ENCODE data around the gene ICE2.
A peak's percentile ranks its signal among the peaks of the same experiment; 100 is the strongest.
"Not testable (repeated sequence)": the region's sequence is repeated elsewhere in the genome, so short reads cannot be mapped to it uniquely, and the experiment has no call there.

Gene ICE2

DNA sequence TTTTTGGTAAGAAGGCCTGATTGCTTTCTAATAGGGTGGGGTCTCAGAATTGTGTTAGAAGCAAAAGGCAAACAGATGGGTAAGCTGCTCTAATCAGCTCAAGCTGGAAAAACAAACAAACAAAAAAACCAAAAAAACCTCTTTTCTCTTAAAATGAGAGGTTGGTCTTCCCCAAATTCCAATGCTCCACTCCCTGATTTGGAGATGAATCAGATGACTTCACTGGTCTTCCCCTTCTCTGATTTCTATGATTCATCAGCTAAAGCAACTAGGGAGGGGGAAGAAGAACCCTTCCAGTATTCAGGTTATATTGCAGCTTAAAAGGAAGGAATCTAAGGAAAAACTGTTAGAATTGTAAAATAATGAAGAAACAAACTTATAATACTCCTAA, 71.5 kb downstream of the ICE2 start:
- DNase-seq, result peak in 3 of 4 experiments; percentile 59 to 82 (median 77)

DNA sequence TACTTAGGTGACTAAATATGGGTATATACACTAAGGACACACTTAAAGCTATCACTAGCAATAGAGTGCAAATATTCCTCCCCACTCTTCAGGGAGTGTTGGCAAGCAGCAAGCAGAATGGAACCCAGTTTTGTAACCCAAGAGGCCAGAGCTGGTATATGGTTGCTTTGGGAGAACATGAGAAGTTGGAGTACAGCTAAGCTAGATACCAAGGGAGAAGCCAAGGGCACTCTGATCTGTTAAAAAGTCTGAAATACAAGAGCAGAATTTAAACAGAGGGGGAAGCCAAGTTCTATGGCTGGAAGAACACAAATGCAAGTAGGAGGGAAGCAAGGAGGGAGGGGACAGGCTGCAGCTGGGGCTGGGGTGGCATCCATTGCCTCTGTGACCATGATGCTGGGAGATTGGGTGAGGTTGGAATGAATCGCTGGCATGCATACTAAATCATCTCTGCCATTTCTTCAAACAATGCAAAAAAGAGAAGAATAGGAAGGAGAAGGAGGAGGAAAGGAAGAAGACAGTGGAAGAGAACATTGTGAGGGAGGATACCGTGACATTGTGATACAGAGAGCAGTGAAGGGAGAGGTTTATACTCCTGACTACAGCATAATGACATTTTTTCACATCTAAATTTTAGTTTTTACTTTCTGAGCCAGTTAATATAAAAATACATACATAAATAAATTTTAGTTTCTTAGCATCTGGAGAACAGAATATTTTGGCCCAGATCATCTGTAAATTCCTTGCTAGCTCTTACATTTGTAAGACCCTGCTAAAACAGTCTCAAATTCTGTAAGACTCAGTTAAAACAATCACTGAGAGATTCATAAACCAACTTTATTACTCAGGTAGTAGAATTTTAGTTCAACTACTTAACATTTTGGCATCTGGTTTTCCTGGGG, 72.2 kb downstream of the ICE2 start:
- no peak for DNase-seq

DNA sequence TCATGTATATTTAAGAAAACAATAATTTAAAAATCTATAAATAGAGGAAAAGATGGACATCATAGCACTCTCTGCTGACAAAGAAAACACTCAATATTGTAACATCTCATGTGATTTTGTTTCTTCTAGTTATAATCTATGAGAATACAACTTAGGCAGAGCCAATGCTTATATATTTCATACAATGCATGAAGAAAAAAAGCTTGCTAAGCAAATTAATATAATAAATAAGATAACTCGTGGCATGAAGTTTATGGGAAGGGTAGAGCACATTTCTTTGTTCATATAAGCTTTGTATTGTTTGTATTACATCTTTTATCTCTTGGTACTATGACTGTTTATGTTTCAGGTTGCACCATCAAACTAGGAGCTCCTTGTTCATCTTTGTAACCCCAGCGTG, 73.5 kb downstream of the ICE2 start:
- DNase-seq, result no peak

DNA sequence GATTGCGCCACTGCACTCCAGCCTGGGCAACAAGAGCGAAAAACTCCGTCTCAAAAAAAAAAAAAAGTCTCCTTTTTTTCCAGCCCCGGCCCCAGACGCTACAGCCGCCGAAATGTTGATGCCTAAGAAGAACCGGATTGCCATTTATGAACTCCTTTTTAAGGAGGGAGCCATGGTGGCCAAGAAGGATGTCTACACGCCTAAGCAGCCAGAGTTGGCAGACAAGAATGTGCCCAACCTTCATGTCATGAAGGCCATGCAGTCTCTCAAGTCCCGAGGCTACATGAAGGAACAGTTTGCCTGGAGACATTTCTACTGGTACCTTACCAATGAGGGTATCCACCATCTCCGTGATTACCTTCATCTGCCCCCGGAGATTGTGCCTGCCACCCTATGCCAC, 74.6 kb downstream of the ICE2 start:
- not testable (repeated sequence) for DNase-seq

DNA sequence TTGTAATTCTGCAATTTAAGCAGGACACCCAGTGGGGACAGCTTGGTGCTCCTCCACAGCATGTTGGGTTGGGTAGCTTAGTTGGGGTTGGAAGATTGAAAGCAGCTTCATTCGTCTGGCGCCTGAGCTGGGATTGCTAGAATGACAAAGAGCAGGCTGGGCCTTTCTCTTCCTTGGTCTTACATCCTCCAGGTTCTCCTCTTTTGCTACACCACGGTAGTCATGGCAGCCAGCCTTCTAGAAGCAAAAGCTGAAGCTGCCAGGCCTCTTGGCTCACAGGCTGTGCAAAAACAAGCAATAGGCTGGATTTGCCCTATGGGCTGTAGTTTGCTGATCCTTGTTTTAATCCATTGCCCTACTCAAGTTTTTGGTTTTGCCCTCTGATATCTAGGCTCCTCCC, 78.0 kb downstream of the ICE2 start:
- DNase-seq, result no peak

DNA sequence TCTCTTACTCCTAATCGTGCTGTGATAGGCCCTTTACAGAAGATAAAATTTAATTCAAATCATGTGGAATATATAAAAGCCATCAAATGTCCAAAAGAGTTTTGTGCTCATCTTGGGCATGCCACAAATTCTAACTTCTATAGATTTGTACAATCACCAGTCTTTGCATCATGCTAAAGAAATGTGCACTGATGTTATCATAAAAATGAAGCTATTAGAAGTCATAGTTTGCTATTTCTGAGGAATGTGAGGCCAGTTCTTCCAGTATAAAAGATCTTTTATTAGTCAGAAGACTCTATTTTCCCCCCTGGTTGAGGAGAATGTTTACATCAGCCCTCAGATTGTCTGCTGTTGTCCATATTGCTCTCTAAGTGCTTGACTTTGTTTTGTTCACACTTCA, 79.0 kb downstream of the ICE2 start:
- DNase-seq, result no peak

DNA sequence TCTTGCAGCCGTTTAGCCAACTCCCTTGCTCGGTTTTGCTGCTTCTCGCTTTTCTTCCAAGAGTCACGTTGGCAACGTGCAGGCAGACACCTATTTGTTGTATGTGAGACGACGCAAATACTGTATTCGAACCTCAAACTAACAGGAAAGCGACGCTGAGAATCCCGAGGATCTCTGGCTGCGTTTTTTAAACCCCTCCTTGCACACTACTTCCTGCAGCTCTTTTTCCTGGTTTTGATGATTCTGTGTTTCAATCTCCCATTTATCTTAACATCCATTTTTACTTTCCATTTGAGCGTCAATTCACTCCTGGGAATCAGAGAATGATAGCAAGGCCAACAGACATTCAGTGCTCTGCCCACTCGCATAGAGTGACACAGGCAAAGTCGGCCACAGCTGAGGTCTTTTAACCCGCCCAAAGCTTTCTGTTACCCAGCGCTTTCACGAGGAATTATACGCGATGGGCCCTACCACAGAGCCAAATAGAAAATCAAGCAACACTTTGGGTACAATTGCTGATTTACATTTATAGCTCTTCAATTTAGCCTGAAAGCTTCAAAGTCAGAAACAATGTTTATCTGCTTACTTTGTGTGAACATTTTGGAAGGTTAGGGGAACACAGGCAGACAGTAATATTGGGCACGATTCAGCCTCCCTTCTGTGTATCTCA, 79.6 kb downstream of the ICE2 start:
- peak in 1 of 4 experiments; percentile 57 for DNase-seq

DNA sequence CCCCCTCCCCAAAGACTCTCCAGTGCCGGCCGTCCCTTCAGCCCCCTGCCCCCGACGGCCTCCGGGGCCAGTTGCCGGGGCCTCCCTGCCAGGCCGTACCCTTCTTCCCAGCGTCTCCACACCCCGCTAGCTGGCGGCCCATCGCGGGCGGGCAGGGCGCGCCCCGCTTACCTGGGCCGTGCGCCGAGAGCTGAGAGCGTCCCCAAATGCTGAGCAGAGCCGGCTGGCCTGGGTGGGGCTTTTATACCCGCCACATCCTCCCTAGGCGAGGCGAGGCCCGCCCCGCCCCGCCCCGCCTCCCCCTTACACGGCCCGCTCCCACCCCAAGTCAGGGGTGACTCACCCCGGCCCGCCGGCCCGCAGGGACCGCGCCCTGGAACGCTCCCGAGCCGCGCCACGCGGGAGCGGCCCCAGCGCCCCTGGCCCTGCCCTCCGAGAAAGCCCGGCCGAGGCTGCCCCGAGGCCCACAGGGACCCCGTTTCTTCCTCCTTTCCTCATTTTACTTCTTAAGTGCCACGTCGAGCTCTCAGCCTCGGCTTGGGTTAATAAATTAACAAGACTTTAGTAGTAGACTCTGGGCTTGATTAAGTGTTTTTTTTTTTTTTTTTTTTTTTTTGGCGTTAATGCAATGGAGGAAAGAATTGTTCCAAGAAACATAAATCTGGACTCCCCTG, 81.0 kb downstream of the ICE2 start, which contains the start of gene ANXA2:
ANXA2 (minus strand) TSS at position 215 of the 674 bp plus-strand sequence. CDS start 11,911 bp downstream, outside the sequence.
- DNase-seq, result peak; percentile 92 to 97 (median 95)

DNA sequence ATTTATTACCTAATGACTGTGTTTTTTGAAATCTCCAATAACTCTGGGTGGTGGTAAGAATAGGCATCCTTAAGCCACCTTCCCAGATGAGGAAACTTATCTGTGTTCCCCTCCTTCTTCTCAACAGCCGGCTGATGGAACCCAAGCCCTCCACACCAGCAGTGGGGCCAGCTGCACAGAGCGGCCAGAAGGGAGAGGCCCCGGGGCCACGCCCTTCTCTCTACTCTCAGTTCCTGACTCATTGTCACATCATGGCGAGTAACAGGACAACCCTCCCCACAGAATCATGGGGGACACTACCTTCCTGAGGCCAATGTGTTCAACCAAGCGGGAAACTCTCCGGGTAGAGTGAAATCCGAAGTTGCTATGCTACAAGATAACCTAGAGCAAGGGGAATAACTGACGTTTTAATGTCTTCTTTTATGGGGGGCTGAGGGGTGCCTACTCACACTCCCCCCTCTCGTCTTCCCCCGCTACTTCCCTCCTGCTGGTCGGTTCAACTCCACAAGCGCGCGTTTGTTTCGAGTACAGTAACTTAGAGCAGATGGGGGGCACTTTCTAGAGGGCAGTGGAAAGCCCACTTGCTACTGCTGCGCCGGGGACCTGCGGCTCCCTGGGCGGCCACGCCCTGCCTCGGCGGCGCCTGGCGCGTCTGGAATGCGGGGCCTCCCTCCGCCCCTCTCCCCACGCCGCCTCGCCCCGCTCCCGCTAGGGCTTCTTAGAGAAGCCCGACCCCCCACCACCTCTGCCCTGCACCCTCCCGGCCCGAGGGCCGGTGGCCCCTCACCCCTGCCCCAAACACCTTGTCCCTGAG, 81.8 kb downstream of the ICE2 start:
- DNase-seq, result peak; percentile 77 to 89 (median 88)

DNA sequence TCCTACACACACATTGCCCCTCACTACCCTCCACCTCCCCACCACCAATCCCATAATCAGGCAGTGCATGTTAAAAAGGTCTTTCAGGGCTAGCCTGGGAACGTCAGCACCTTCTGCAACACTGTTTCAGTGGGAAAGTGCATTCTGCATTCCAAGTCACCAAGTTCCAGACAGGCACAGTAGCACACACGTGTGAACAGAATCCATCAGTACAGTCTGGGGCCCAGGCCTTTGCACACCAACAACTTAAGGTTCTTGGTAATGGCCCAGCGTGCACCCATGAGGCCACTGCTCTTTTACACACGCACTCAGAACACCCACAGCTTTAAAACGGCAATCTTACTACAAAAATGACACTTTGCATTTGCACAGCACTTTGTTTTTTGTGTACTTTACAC, 82.4 kb downstream of the ICE2 start:
- peak in 2 of 4 experiments; percentile 1 to 35 for DNase-seq

DNA sequence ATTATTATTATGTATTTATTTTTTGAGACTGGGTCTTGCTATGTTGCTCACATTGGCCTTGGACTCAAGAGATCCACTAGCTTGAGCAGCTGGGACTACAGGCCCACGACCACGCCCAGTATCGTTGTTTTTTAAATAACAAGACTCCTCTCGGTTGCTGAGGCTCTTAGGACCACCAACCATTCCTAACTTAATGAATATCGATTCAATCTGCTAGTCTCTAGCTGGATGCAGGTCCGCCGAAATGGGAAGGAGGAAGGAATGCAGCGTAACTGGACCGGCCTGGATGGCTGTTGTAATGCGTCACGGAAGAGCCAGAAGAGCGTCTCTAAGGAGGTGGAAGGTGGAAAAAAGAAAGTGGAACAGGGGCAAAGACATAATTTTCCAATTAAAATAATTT, 82.8 kb downstream of the ICE2 start:
- DNase-seq, result peak; percentile 24 to 59 (median 44)

DNA sequence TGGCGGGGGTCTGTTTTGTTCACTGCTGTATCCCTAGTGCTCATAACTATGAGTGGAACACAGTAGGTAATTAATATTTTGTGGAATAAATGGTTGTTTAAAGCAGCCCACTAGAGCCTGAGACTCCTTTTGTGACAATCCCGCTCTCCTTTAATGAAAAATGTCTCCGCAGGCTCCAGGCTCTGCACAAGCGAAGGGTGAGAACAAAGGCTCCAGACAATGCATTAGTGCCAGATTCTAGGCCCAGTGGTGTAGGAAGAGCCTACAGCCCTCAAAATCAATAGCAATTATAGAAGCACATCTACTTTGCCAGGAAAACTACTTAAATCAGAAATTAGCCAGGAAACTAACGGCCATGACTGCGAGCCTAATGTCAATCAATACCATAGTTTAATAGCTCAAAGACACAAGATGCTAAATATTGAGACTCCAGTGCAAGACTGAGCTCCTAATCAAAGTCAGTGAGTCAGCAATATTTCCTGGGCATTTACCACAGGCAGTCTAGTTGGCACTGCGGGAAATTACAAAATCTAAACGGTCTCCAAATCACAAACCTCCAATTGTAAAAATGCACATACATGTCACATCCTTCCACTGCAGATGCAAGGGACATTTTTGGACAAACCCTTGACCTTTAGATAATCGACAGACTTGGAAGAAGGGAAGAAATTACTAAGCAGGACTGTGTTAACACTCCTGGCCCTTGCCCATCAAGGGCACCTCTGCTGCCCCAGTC, 83.5 kb downstream of the ICE2 start:
- DNase-seq, result peak in 2 of 4 experiments; percentile 36 to 56

DNA sequence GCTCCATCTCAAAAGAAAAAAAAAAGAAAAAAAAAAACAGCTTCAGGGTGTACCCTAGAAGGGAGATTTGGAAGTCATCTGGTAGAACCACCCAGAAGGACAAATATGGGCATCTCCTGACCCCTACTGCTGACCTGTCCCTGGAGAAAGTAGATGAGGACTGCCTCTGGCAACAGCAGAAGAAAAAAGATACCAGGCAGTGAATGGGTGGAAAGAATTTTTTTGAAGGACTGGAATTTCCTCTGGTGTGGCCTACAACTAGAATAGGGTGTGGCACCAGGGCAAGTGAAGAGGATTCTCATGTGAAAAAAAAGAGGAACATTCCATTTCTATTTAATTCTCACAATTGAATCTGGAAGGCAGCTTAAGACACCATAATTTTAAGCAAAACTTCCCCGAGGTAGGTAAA, 84.2 kb downstream of the ICE2 start:
- DNase-seq, result peak; percentile 19 to 68 (median 49)

DNA sequence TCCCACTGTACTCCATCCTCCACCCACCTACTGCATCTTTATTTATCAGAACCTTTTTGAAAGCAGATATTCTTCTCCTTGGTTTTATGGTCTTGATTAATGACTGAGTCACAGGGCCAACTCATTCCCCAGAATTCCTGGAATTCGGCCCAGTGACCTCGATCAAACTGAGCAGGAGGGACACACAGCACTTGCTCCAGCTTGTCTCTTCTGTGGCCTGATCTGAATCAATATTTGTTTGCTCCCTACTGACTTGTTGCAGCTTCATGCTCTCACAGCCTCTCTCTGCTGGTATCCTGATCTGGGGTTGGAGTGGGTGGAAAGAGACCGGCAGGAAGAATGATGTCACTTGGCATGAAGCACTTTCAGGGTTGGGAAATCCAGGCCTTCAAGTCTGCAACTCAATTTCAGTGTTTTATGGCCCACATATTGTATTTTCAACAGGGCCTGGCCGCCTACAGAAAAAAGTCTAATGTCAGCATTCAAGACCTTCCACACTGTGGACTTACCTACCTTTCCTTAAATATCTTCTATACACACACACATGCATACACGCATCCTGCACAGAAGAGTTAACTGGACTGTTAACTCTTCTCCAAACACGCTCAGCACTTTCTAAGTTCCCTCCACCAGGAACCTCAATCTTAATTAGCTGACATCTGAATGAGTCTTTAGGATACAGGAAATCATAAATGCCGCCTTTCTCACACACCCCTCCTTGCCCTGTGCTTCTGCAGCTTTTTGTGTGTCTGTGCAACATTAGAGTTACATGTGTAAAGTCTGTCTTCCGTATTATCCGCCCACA, 85.8 kb downstream of the ICE2 start:
- DNase-seq, result peak; percentile 81 to 95 (median 90)

DNA sequence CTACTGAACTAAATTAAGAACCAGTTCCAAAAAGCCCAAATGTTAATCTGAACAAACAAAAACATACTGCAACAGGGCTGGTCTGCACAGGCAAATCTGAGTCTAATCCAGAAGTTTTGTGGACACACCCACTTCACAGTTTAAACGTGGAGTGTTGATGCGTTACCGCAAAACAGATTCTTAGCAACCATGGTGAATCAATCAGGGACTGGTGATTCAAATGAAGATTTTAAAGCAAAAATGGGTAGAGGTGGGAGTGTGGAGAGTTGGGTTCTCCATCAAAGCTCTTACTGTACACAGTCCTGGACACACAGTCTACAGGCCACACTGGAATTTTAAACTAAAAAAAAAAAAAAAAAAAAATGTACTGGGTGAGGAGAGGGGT, 86.3 kb downstream of the ICE2 start:
- DNase-seq, result peak in 3 of 4 experiments; percentile 41 to 63 (median 46)

DNA sequence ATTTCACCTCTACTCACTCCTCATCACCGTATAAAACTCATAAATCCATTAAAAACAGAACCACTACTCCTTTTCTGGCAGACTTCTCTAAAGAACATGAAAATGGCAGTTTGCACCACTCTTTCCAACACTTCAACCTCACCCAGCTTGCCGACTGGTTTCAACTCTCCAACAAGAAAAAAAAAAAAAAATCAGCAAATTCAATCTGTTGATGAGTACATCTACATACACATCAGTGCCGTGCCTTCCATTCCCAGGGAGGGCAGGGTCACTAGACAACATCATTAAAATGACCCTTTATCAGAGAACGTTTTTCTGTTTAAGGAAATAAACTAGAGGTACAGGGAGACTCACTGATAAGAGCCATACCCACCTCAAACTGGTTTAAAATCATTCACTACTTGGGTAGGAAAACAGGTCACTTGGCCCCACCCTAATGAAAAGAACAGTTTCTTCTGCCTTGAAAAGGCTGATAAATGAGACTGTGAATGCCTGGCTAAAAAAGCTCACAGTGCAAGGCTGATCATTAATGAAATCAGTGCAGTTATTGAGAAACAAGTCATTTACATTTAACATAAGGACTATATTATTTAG, 87.1 kb downstream of the ICE2 start:
- DNase-seq, result peak in 1 of 4 experiments; percentile 8

DNA sequence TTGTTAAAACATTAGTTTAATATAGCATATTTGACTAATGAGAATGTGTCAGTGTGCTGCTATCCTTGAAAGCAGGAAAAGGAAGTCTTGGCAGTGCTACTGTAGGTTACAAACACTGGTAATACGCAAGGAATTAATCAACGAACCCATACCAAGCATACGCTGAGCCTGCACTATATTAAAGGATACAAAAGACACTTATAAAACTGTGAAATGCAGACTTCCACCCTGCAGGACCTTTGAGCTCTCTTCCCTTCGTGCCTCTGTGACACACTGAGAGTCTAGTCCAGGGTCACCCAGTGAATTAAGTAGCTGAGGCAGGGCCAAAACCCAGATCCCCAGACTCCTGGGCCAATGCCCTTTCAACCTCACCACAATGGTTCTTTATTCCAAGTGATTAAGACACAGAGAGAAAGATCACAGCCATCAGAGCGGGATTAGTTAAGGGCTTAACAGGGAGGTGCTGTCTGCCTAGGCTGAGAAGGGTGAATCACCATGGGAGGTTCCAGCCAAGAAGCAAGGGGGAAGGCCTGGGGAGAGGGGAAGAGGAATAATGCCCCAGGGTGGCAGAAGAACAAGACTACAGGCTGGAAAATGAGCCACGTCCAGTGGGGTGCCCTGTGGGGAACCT, 88.0 kb downstream of the ICE2 start:
- peak; percentile 63 to 84 (median 74) for DNase-seq

DNA sequence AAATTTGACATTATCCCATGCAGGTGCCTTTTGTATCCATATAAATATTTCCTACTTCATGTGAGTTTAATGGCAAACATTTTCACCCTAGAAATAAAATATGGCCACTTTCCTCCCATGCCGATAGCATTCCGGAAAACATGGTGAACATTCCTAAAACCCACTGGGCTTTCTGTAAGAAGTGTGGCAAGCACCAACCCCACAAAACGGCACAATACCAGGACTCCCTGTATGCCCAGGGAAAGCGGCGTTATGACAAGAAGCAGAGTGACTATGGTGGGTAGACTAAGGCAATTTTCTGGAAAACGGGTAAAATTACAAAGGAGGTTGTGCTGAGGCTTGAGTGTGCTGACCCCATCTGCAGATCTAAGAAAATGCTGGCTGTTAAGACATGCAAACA, 88.7 kb downstream of the ICE2 start:
- DNase-seq, result peak in 1 of 4 experiments; percentile 1

DNA sequence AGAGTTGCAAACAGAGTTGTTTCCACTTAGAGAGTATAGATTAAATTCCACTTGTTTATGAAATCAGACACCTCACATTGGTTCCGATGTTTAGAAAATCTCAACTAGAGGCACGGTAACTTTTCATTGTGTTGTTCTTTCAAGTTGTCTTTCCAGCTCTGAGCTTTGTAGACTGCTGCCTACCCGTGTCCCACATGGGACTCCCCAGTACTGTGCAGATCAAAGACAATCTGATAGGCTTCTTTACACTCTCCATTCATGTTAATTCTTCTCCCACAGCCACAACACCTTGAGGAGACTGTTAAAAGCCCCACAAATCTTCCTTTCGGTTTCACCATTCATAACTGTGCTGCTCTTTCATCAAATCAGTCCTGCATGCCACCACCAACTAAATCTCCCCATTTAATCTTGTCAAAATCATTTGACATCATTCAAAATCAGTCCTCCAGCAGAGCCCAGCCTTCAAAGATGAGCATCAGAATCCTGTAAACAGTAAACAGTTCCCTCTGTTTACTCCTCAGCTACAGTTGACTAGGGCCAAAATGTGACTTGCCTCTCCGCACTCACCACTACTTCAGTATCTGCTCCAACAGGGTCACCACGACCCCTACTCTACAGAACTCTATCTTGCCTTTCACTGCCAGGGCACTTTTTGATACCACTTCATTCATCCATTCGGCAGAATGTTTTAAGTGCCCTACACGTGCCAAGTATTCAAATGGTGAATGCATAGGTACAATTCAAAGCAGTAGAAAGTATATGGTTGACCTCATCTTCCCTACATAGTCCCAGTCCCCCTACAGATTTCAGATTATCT, 89.5 kb downstream of the ICE2 start:
- peak in 1 of 4 experiments; percentile 6 for DNase-seq

Data from suppressor macrophage (primary cell).